SK-N-SH treated with all-trans-retinoic acid at 6 μM for 48 hours (cell line): Measurements from ENCODE around the gene RXRA.

Experiments used
- ATAC-seq: fragments of 200-7000 bp; cut with Tn5 transposase; 3 replicates; pipeline ENCODE4 v1.9.1; 2020; ENCODE audit warnings: mild to moderate bottlenecking, moderate library complexity
- ARNTL ChIP-seq: fragments of 450-650 bp; formaldehyde crosslinking; IDR thresholded peaks from 2 replicates; pipeline ENCODE4 v1.5.0; 2020; ENCODE audit warnings: low read depth, mild to moderate bottlenecking, moderate library complexity, borderline replicate concordance
- BACH2 ChIP-seq: fragments of 250-450 bp; sonication (Bioruptor Pico); IDR thresholded peaks from 2 replicates; pipeline ENCODE4 v1.9.0; 2021; ENCODE audit warnings: mild to moderate bottlenecking, borderline replicate concordance
- CREB5 ChIP-seq: fragments of 250-450 bp; sonication (Bioruptor Pico); IDR thresholded peaks from 2 replicates; pipeline ENCODE4 v1.5.1; 2020; ENCODE audit warnings: low read depth, mild to moderate bottlenecking, moderate library complexity
- ESRRG ChIP-seq: fragments of 250-450 bp; sonication (Bioruptor Pico); IDR thresholded peaks from 2 replicates; pipeline ENCODE4 v1.6.1; 2021; ENCODE audit warnings: mild to moderate bottlenecking
- GLIS3 ChIP-seq: fragments of 250-450 bp; sonication (Bioruptor Pico); IDR thresholded peaks from 2 replicates; pipeline ENCODE4 v1.5.0; 2020; ENCODE audit warnings: mild to moderate bottlenecking, moderate library complexity
- ISL1 ChIP-seq: fragments of 250-450 bp; sonication (Bioruptor Pico); IDR thresholded peaks from 2 replicates; pipeline ENCODE4 v2.1.2; 2022; ENCODE audit warnings: mild to moderate bottlenecking, moderate library complexity
- OSR1 ChIP-seq: fragments of 250-450 bp; sonication (Bioruptor Pico); IDR thresholded peaks from 2 replicates; pipeline ENCODE4 v1.8.0; 2022; ENCODE audit warnings: moderate library complexity, mild to moderate bottlenecking, inconsistent platforms
- RARB ChIP-seq: fragments of 250-450 bp; sonication (Bioruptor Pico); IDR thresholded peaks from 2 replicates; pipeline ENCODE4 v1.8.0; 2021; ENCODE audit warnings: mild to moderate bottlenecking, moderate library complexity
- TSHZ2 ChIP-seq: fragments of 250-450 bp; sonication (Bioruptor Pico); IDR thresholded peaks from 2 replicates; pipeline ENCODE4 v1.5.0; 2020; ENCODE audit warnings: mild to moderate bottlenecking, moderate library complexity
- ZC3H10 ChIP-seq: fragments of 250-450 bp; sonication (Bioruptor Pico); IDR thresholded peaks from 2 replicates; pipeline ENCODE4 v1.5.1; 2021; ENCODE audit warnings: mild to moderate bottlenecking, moderate library complexity
- ZFP3 ChIP-seq: fragments of 250-450 bp; sonication (Bioruptor Pico); IDR thresholded peaks from 2 replicates; pipeline ENCODE4 v1.5.0; 2020; ENCODE audit warnings: mild to moderate bottlenecking, moderate library complexity
- ZFP30 ChIP-seq: fragments of 450-650 bp; formaldehyde crosslinking; IDR thresholded peaks from 2 replicates; pipeline ENCODE4 v1.5.0; 2022; ENCODE audit warnings: mild to moderate bottlenecking, moderate library complexity
- ZNF565 ChIP-seq: fragments of 450-650 bp; formaldehyde crosslinking; conservative IDR thresholded peaks from 2 replicates; pipeline ENCODE4 v1.5.0; 2020; ENCODE audit warnings: low read depth, mild to moderate bottlenecking, moderate library complexity
- ZNF70 ChIP-seq: fragments of 450-650 bp; formaldehyde crosslinking; IDR thresholded peaks from 2 replicates; pipeline ENCODE4 v1.5.0; 2020; ENCODE audit warnings: mild to moderate bottlenecking, moderate library complexity
- ZNF8 ChIP-seq: fragments of 450-650 bp; formaldehyde crosslinking; IDR thresholded peaks from 2 replicates; pipeline ENCODE4 v1.5.0; 2020; ENCODE audit warnings: mild to moderate bottlenecking, moderate library complexity
- TF ChIP-seq, protein P1 (sequence below): fragments of 250-450 bp; sonication (Bioruptor Pico); IDR thresholded peaks from 2 replicates; pipeline ENCODE4 v1.8.0; 2021; ENCODE audit warnings: low read depth, mild to moderate bottlenecking, moderate library complexity, borderline replicate concordance
- TF ChIP-seq, protein P2 (sequence below): fragments of 250-450 bp; sonication (Bioruptor Pico); IDR thresholded peaks from 2 replicates; pipeline ENCODE4 v1.8.0; 2020; ENCODE audit warnings: mild to moderate bottlenecking, moderate library complexity, borderline replicate concordance

The RXRA gene

GRCh38 chr9:134399435-134400056 lies 73.3 kb downstream of the RXRA start (continued):
- TF ChIP-seq GLIS3 (CRISPR knock-in tag): no peak
- TF ChIP-seq, all 23 proteins: peak for 0

DNA sequence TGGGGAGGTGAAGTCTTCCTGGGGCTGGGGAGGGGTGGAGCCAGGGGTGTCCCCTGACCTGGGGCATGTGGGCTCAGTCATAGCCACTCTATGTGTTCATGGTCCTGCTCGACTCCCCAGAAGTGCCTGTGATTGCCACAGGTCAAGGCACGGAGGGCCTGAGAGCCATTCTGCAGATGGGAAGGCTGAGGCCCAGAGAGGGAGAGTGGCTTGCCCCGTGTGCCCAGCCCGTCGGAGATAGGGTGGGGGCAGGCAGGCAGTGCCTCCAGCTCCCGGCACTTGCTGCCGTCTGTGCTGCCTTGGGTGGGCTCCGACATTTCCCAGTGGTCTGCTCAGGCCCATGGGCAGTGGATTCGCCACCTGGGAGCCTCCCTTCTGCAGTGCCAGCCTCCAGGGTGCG lies 74.0 kb downstream of the RXRA start:
- TF ChIP-seq ZFP30 (CRISPR knock-in tag) (no peak), ISL1 (CRISPR knock-in tag) (no peak), ZNF565 (no peak), BACH2 (CRISPR knock-in tag) (no peak), CREB5 (CRISPR knock-in tag) (no peak), ARNTL (no peak), TSHZ2 (CRISPR knock-in tag) (no peak), ZNF70 (CRISPR knock-in tag) (no peak), ZFP3 (CRISPR knock-in tag) (no peak), ZC3H10 (CRISPR knock-in tag) (no peak), RARB (no peak)
- TF ChIP-seq, protein P1, sequence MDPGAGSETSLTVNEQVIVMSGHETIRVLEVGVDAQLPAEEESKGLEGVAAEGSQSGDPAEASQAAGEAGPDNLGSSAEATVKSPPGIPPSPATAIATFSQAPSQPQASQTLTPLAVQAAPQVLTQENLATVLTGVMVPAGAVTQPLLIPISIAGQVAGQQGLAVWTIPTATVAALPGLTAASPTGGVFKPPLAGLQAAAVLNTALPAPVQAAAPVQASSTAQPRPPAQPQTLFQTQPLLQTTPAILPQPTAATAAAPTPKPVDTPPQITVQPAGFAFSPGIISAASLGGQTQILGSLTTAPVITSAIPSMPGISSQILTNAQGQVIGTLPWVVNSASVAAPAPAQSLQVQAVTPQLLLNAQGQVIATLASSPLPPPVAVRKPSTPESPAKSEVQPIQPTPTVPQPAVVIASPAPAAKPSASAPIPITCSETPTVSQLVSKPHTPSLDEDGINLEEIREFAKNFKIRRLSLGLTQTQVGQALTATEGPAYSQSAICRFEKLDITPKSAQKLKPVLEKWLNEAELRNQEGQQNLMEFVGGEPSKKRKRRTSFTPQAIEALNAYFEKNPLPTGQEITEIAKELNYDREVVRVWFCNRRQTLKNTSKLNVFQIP: no peak
- no peak for ATAC-seq

DNA sequence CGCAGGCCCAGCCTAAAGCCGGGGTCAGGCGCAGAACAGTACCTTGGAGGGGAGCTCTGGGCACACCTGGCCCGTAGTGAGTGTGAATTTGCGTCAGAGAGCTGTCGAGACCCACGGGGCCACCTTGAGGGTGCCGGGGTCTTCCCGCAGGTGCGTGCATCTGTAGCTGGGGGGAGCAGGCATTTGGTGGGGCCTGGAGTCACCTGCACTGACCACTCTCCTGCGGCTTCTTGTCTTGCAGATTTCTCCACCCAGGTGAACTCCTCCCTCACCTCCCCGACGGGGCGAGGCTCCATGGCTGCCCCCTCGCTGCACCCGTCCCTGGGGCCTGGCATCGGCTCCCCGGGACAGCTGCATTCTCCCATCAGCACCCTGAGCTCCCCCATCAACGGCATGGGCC lies 75.1 kb downstream of the RXRA start:
- no peak for ATAC-seq
- TF ChIP-seq, protein P1: no peak
- TF ChIP-seq, protein P2, sequence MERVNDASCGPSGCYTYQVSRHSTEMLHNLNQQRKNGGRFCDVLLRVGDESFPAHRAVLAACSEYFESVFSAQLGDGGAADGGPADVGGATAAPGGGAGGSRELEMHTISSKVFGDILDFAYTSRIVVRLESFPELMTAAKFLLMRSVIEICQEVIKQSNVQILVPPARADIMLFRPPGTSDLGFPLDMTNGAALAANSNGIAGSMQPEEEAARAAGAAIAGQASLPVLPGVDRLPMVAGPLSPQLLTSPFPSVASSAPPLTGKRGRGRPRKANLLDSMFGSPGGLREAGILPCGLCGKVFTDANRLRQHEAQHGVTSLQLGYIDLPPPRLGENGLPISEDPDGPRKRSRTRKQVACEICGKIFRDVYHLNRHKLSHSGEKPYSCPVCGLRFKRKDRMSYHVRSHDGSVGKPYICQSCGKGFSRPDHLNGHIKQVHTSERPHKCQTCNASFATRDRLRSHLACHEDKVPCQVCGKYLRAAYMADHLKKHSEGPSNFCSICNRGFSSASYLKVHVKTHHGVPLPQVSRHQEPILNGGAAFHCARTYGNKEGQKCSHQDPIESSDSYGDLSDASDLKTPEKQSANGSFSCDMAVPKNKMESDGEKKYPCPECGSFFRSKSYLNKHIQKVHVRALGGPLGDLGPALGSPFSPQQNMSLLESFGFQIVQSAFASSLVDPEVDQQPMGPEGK (CRISPR knock-in tag): no peak
- TF ChIP-seq OSR1 (no peak), CREB5 (CRISPR knock-in tag) (no peak), BACH2 (CRISPR knock-in tag) (no peak), ZFP30 (CRISPR knock-in tag) (no peak), ZNF8 (CRISPR knock-in tag) (no peak), GLIS3 (CRISPR knock-in tag) (no peak), ESRRG (CRISPR knock-in tag) (no peak)

DNA sequence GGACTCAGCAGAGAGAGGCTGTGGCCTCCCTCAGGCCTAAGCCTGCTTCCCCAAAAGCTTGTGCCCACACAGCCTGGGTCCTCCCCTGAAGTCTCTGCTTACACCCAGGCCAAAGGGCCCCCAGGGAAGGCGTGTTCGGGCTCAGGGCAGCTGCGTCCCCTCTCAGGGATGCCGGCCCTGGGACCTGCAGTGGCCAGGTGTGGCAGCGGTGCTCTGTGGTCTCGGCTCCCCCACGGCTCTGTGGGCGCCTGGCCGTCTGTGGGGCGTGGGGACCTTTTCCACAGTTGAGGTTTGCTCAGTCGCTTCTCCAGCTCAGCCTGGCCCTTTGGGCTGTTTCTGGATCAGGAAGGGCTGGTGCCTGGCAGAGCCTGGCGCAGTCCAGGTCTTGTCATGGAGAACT lies 75.9 kb downstream of the RXRA start:
- TF ChIP-seq BACH2 (CRISPR knock-in tag): no peak
- TF ChIP-seq, all 23 proteins: peak for 0
- ATAC-seq: no peak
